Activated naive CD4-positive, alpha-beta T cell treated with Interleukin-2 at 50 U/mL for 16 hours (primary cell): ENCODE measurements around the gene TRIM68.

ENCODE experiments used
- DNase-seq: peaks from one replicate; pipeline ENCODE4 v3.0.0-alpha.2; 2020

Gene TRIM68

GRCh38 chr11:4605057-4605456, 3.0 kb downstream of the TRIM68 start:
- no peak for DNase-seq

GRCh38 chr11:4593739-4594138, 14.3 kb downstream of the TRIM68 start, which contains the start of gene OR52I1:
TSS of gene OR52I1 (plus strand) at chr11:4594039. CDS start at chr11:4594039, 0 bp downstream.
- no peak for DNase-seq

GRCh38 chr11:4589017-4589416, 19.0 kb downstream of the TRIM68 start:
- no peak for DNase-seq

GRCh38 chr11:4581443-4581842, 26.6 kb downstream of the TRIM68 start, which contains the start of gene OR52I2:
TSS of gene OR52I2 (plus strand) at chr11:4581743.
- DNase-seq: no peak

GRCh38 chr11:4580124-4580523, 27.9 kb downstream of the TRIM68 start:
- no peak for DNase-seq

GRCh38 chr11:4578624-4579023, 29.4 kb downstream of the TRIM68 start:
- DNase-seq: no peak

- DNase-seq: no peak
These were observed 30.3 kb downstream of the TRIM68 start for GRCh38 chr11:4577761-4578160.

GRCh38 chr11:4576880-4577279, 31.2 kb downstream of the TRIM68 start:
- no peak for DNase-seq

- DNase-seq: no peak
These were observed 39.0 kb downstream of the TRIM68 start for GRCh38 chr11:4569075-4569474.

- no peak for DNase-seq
These were observed 42.7 kb downstream of the TRIM68 start for GRCh38 chr11:4565371-4565770.

GRCh38 chr11:4560467-4560866, 47.6 kb downstream of the TRIM68 start:
- no peak for DNase-seq

GRCh38 chr11:4559527-4560440, 48.2 kb downstream of the TRIM68 start:
- no peak for DNase-seq

- no peak for DNase-seq
These were observed 56.6 kb downstream of the TRIM68 start for GRCh38 chr11:4551346-4551979.
